ENCODE data around the gene SLC49A4.

Gene SLC49A4

DNA sequence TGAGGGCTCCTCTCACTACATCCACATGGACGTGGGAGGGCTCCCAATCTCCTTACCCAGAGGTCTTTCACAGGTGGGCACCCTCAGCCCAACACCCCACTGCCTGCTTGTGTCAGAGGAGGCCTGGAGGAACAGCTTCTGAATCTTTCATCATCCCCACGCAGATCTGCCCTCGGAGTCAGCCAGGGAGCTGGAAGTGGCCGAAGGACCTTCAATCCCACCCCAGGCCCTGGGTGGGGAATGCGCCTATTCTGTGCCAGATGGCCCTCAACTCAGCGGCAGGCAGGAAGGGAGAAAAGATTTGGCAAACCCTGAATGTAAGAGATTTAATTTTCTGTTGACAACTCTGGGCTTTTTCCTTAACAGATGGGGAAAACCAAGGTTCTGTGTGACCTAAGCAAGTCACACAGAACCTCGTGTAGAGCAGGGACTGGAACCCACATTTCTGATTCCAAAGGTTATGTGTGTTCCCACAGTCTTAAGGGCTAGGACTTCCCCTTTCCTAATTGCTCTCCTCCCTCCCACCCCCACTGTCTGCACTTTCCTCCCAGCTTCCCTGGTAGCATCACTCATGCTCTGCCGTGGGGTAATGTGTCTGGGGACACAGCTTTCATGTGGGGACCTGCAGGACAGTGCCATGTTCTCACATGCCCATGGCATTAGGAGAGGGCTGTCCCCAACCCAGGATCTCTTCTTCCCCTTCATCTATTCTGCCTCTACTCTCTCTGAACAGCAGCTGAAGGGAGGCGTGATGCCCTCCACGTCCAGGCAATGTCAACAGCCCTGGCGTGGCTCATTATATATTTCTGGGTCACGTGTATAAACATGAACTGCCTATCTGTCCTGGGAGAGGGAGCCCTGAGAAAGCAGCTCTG lies 134.6 kb downstream of the SLC49A4 start:
- DNase-seq, result no peak
- peak; percentile 14 for ATAC-seq

GRCh38 chr3:122930063-122930997 lies 135.5 kb downstream of the SLC49A4 start:
- DNase-seq (no peak), ATAC-seq (no peak)
